GM13977 (cell line): ENCODE results near the gene PCDHA2.
"Not testable (repeated sequence)": the region's sequence is repeated elsewhere in the genome, so short reads cannot be mapped to it uniquely, and the experiment has no call there.

ENCODE experiments used
- DNase-seq: peaks from one replicate; pipeline ENCODE4 v3.0.0; 2012; ENCODE audit warnings: low spot score
- in situ Hi-C: fragments of 300-500 bp; cut with MboI; formaldehyde crosslinking; loops from one replicate; pipeline ENCODE4 v1.12.0; 2022; ENCODE audit warnings: low sequenced_read_pairs, low pct_unique_long_range_greater_than_20kb, mixed read lengths, inconsistent platforms; ENCODE audit not compliant: unreplicated experiment
- TF ChIP-seq, protein P1 (sequence below): IDR thresholded peaks from 2 replicates; pipeline ENCODE4 v1.5.1; 2012; ENCODE audit warnings: mild to moderate bottlenecking, control low read depth; ENCODE audit not compliant: insufficient read depth; ENCODE audit errors: extremely low read depth, missing control alignments

The PCDHA2 gene

GRCh38 chr5:140823475-140823874, 28.8 kb downstream of the PCDHA2 start:
- in situ Hi-C loops: no loop called here
- DNase-seq: no peak
- TF ChIP-seq, protein P1, sequence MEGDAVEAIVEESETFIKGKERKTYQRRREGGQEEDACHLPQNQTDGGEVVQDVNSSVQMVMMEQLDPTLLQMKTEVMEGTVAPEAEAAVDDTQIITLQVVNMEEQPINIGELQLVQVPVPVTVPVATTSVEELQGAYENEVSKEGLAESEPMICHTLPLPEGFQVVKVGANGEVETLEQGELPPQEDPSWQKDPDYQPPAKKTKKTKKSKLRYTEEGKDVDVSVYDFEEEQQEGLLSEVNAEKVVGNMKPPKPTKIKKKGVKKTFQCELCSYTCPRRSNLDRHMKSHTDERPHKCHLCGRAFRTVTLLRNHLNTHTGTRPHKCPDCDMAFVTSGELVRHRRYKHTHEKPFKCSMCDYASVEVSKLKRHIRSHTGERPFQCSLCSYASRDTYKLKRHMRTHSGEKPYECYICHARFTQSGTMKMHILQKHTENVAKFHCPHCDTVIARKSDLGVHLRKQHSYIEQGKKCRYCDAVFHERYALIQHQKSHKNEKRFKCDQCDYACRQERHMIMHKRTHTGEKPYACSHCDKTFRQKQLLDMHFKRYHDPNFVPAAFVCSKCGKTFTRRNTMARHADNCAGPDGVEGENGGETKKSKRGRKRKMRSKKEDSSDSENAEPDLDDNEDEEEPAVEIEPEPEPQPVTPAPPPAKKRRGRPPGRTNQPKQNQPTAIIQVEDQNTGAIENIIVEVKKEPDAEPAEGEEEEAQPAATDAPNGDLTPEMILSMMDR: no peak

- TF ChIP-seq, protein P1: no peak
- in situ Hi-C loops: no loop called here
- DNase-seq: no peak
Measured at GRCh38 chr5:140827704-140828361, 33.2 kb downstream of the PCDHA2 start, which contains the start of gene PCDHA6. TSS of gene PCDHA6 (plus strand) at chr5:140827960. CDS start at chr5:140828092, 132 bp downstream.

DNA sequence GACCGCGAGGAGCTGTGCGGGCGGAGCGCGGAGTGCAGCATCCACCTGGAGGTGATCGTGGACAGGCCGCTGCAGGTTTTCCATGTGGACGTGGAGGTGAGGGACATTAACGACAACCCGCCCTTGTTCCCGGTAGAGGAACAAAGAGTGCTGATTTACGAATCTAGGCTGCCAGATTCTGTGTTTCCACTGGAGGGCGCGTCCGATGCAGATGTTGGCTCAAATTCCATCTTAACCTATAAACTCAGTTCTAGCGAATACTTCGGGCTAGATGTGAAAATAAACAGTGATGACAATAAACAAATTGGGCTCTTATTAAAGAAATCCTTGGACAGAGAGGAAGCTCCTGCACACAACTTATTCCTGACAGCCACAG, 33.7 kb downstream of the PCDHA2 start:
- in situ Hi-C loops: no loop called here
- TF ChIP-seq, protein P1: no peak
- no peak for DNase-seq

GRCh38 chr5:140829511-140830501, 35.2 kb downstream of the PCDHA2 start:
- DNase-seq, in situ Hi-C loops: not testable (repeated sequence)

DNA sequence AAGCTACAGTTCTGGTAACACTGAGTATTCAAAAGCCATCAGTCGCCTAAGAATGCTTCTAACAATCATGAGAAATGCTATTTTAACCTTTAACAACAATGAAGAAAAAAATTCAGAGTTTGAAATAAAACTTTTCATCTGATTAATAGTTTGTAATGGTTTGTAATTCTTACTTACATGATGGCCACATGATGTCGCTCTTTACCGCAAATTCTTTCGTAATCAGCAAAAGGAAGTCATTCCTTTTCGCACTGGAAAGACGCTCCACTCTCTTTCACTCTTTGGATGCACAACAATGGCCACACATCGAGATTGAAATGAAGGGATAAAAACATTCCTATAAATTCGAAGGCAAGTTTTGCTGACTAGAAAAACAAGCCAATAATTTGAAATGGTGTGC, 39.3 kb downstream of the PCDHA2 start, which contains the start of gene PCDHA7:
Gene PCDHA7, plus strand, starts transcription at position 277 of the 400 bp plus-strand sequence. Its CDS starts 115 bp downstream, at position 392.
- DNase-seq: no peak
- TF ChIP-seq, protein P1: peak; percentile 16
- in situ Hi-C loops: no loop called here

DNA sequence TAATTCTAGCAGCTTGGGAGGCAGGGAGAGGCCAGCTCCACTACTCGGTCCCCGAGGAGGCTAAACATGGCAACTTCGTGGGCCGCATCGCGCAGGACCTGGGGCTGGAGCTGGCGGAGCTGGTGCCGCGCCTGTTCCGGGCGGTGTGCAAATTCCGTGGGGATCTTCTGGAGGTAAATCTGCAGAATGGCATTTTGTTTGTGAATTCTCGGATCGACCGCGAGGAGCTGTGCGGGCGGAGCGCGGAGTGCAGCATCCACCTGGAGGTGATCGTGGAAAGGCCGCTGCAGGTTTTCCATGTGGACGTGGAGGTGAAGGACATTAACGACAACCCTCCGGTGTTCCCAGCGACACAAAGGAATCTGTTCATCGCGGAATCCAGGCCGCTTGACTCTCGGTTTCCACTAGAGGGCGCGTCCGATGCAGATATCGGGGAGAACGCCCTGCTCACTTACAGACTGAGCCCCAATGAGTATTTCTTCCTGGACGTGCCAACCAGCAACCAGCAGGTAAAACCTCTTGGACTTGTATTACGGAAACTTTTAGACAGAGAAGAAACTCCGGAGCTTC, 39.9 kb downstream of the PCDHA2 start:
- DNase-seq, in situ Hi-C loops: not testable (repeated sequence)

DNA sequence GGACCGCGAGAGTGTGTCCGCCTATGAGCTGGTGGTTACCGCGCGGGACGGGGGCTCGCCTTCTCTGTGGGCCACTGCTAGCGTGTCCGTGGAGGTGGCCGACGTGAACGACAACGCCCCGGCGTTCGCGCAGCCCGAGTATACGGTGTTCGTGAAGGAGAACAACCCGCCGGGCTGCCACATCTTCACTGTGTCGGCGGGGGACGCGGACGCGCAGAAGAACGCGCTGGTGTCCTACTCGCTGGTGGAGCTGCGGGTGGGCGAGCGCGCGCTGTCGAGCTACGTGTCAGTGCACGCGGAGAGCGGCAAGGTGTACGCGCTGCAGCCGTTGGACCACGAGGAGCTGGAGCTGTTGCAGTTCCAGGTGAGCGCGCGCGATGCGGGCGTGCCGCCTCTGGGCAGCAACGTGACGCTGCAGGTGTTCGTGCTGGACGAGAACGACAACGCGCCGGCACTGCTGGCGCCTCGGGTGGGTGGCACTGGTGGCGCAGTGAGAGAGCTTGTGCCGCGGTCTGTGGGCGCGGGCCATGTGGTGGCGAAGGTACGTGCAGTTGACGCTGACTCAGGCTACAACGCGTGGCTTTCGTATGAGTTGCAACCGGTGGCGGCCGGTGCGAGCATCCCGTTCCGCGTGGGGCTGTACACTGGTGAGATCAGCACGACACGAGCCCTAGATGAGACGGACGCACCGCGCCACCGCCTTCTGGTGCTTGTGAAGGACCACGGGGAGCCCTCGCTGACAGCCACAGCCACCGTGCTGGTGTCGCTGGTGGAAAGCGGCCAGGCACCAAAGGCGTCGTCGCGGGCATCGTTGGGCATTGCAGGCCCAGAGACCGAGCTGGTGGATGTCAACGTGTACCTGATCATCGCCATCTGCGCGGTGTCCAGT, 41.2 kb downstream of the PCDHA2 start:
- DNase-seq: no peak
- in situ Hi-C loops: no loop called here
- TF ChIP-seq, protein P1: no peak
